HG03558 (cell line): ENCODE results near the gene PJA1.

Experiments used
- ATAC-seq: cut with Tn5 transposase; IDR thresholded peaks from one replicate; pipeline ENCODE4 v1.9.1; 2021; ENCODE audit warnings: moderate number of reproducible peaks; ENCODE audit not compliant: unreplicated experiment; ENCODE audit errors: extremely low read depth

PJA1 gene

GRCh38 chrX:69165087-69165651, at the start of gene PJA1:
TSS of gene PJA1 (minus strand) at chrX:69165453. CDS start at chrX:69163073, 2,380 bp downstream.
- ATAC-seq, result no peak

- no peak for ATAC-seq
Measured at GRCh38 chrX:69214463-69214862, 49.2 kb upstream of the PJA1 start.

- no peak for ATAC-seq
Measured at GRCh38 chrX:69211701-69212100, 46.4 kb upstream of the PJA1 start.

- no peak for ATAC-seq
Measured at GRCh38 chrX:69210581-69210980, 45.3 kb upstream of the PJA1 start.

GRCh38 chrX:69207216-69207615, 42.0 kb upstream of the PJA1 start:
- no peak for ATAC-seq

GRCh38 chrX:69203638-69204037, 38.4 kb upstream of the PJA1 start:
- ATAC-seq, result no peak

GRCh38 chrX:69197690-69198089, 32.4 kb upstream of the PJA1 start:
- no peak for ATAC-seq

GRCh38 chrX:69196666-69197065, 31.4 kb upstream of the PJA1 start:
- no peak for ATAC-seq

- ATAC-seq, result no peak
Measured at GRCh38 chrX:69195810-69196209, 30.6 kb upstream of the PJA1 start.

GRCh38 chrX:69195192-69195591, 29.9 kb upstream of the PJA1 start:
- no peak for ATAC-seq

GRCh38 chrX:69192603-69193002, 27.4 kb upstream of the PJA1 start:
- no peak for ATAC-seq

GRCh38 chrX:69189576-69190371, 24.5 kb upstream of the PJA1 start:
- ATAC-seq, result no peak

- no peak for ATAC-seq
Measured at GRCh38 chrX:69186651-69187050, 21.4 kb upstream of the PJA1 start.

- ATAC-seq, result no peak
Measured at GRCh38 chrX:69185886-69186285, 20.6 kb upstream of the PJA1 start.

- ATAC-seq, result no peak
Measured at GRCh38 chrX:69185141-69185540, 19.9 kb upstream of the PJA1 start.

GRCh38 chrX:69182818-69183380, 17.6 kb upstream of the PJA1 start:
- no peak for ATAC-seq

GRCh38 chrX:69179380-69179911, 14.2 kb upstream of the PJA1 start:
- ATAC-seq, result no peak

- no peak for ATAC-seq
Measured at GRCh38 chrX:69178592-69178991, 13.3 kb upstream of the PJA1 start.

GRCh38 chrX:69177511-69178162, 12.4 kb upstream of the PJA1 start:
- no peak for ATAC-seq

- no peak for ATAC-seq
Measured at GRCh38 chrX:69176053-69176452, 10.8 kb upstream of the PJA1 start.

GRCh38 chrX:69173906-69174305, 8.7 kb upstream of the PJA1 start:
- no peak for ATAC-seq
